ENCODE results near the gene LMCD1.

GRCh38 chr3:8604006-8604405 lies 102.4 kb downstream of the LMCD1 start:
- TF ChIP-seq, protein P1, sequence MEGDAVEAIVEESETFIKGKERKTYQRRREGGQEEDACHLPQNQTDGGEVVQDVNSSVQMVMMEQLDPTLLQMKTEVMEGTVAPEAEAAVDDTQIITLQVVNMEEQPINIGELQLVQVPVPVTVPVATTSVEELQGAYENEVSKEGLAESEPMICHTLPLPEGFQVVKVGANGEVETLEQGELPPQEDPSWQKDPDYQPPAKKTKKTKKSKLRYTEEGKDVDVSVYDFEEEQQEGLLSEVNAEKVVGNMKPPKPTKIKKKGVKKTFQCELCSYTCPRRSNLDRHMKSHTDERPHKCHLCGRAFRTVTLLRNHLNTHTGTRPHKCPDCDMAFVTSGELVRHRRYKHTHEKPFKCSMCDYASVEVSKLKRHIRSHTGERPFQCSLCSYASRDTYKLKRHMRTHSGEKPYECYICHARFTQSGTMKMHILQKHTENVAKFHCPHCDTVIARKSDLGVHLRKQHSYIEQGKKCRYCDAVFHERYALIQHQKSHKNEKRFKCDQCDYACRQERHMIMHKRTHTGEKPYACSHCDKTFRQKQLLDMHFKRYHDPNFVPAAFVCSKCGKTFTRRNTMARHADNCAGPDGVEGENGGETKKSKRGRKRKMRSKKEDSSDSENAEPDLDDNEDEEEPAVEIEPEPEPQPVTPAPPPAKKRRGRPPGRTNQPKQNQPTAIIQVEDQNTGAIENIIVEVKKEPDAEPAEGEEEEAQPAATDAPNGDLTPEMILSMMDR (IDR thresholded peaks at IDR 0.05; ENCODE audit: borderline replicate concordance, extremely low read depth, low read length, poor library complexity, severe bottlenecking): no peak
- TF ChIP-seq EZH2 (IDR thresholded peaks at IDR 0.05; ENCODE audit: borderline replicate concordance, low read depth, low read length, severe bottlenecking): no peak
